Spinal cord (tissue), 10 donors: ENCODE results near the gene DZIP1. TPM values are rescaled to one million over a fixed set of nuclear protein-coding genes. Genes with fewer than 3 reads are reported as not detected.
"Not testable (repeated sequence)": the region's sequence is repeated elsewhere in the genome, so short reads cannot be mapped to it uniquely, and the experiment has no call there.

ENCODE experiments used
- DNase-seq, 6 donors: peaks; one replicate each; pipeline versions ENCODE4 v3.0.0 to v3.0.0-alpha.2; 2013 to 2015; ENCODE audit warnings: low spot score in 6 of 6, low read depth in 4 of 6
- H3K27ac ChIP-seq: one replicate; pipeline ENCODE4 v1.5.1; 2013; ENCODE audit warnings: low read depth, low read length, control low read depth
- H3K27me3 ChIP-seq: one replicate; pipeline ENCODE4 v1.6.1; 2013; ENCODE audit warnings: low read length; ENCODE audit not compliant: control insufficient read depth, insufficient read depth
- H3K36me3 ChIP-seq: one replicate; pipeline ENCODE4 v1.6.1; 2013; ENCODE audit warnings: low read length; ENCODE audit not compliant: control insufficient read depth, insufficient read depth
- H3K4me1 ChIP-seq: one replicate; pipeline ENCODE4 v1.6.1; 2013; ENCODE audit warnings: low read length; ENCODE audit not compliant: control insufficient read depth, insufficient read depth
- H3K4me3 ChIP-seq: one replicate; pipeline ENCODE4 v1.5.1; 2013; ENCODE audit warnings: low read depth, low read length, control low read depth
- H3K9me3 ChIP-seq: one replicate; pipeline ENCODE4 v1.6.1; 2013; ENCODE audit warnings: low read length; ENCODE audit not compliant: control insufficient read depth, insufficient read depth
- WGBS: methylation state at CpG from one replicate; pipeline ENCODE4 v1.1.5; 2013; ENCODE audit warnings: missing lambda C conversion rate; ENCODE audit not compliant: insufficient coverage; 5-methylcytosine and 5-hydroxymethylcytosine counted together
- polyA plus RNA-seq, 2 donors: library from polyadenylated mRNA; unstranded; fragments of 120-200 nt; gene quantifications; one replicate each; pipeline ENCODE4 v1.2.1, GENCODE V29; 2013; ENCODE audit not compliant: insufficient read length in 2 of 2
- total RNA-seq, 2 donors: library from RNA; depleted of rRNA in 1 of 2; stranded (reverse); fragments of 120-200 nt in 1 of 2; fragments of >200 nt in 1 of 2; gene quantifications; one replicate each; pipeline versions ENCODE4 v1.2.3 to v1.2.4, GENCODE V29; 2013 to 2014
- donor health status: healthy.

The DZIP1 gene
- total and polyA plus RNA-seq, 4 donors = 73.6 to 136 (median 106) TPM

- Histone ChIP-seq H3K9me3 (no peaks in the 10 kb centered on the region), H3K36me3 (peaks cover 16% of the 10 kb centered on the region), H3K4me1 (no peaks in the 10 kb centered on the region), H3K27me3 (no peaks in the 10 kb centered on the region), H3K27ac (no peak overlapping the region), H3K4me3 (no peak overlapping the region)
- WGBS = no CpG with 5 or more reads among the region's 1 CpG
- no peak for DNase-seq
Observed at GRCh38 chr13:95593462-95593861, 51.0 kb downstream of the DZIP1 start.

- WGBS = no CpG with 5 or more reads among the region's 2 CpGs
- no peaks in the 10 kb centered on the region for H3K27me3 ChIP-seq
- H3K4me1 ChIP-seq = no peaks in the 10 kb centered on the region
- H3K4me3 ChIP-seq = no peak overlapping the region
- H3K27ac ChIP-seq = no peak overlapping the region
- H3K36me3 ChIP-seq = peaks cover 35% of the 10 kb centered on the region
- no peak for DNase-seq
- H3K9me3 ChIP-seq = no peaks in the 10 kb centered on the region
Observed at GRCh38 chr13:95588721-95589120, 55.8 kb downstream of the DZIP1 start.

DNA sequence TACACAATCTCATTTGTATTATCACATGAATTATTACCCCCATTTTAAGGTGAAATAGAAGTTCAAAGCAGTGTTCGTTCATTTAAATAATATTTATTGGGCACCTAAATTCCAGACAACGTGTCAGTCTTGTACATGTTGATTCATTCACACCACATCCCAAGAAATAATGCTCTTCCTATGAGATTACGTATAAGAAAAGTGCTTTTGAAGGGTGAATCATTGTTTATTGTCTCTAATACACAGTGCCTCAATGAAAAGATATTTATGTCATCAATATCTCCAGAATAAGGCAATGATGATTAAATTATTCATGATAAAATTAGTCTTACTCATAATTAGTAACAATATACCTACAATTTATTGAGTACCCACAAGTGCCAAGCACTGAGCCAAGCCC lies 56.4 kb downstream of the DZIP1 start:
- no peak for DNase-seq
- H3K9me3 ChIP-seq = no peaks in the 10 kb centered on the region
- no peak overlapping the region for H3K27ac ChIP-seq
- no peaks in the 10 kb centered on the region for H3K4me1 ChIP-seq
- no peaks in the 10 kb centered on the region for H3K27me3 ChIP-seq
- peaks cover 36% of the 10 kb centered on the region for H3K36me3 ChIP-seq
- WGBS = no CpG with 5 or more reads among the region's 3 CpGs
- H3K4me3 ChIP-seq = no peak overlapping the region

DNA sequence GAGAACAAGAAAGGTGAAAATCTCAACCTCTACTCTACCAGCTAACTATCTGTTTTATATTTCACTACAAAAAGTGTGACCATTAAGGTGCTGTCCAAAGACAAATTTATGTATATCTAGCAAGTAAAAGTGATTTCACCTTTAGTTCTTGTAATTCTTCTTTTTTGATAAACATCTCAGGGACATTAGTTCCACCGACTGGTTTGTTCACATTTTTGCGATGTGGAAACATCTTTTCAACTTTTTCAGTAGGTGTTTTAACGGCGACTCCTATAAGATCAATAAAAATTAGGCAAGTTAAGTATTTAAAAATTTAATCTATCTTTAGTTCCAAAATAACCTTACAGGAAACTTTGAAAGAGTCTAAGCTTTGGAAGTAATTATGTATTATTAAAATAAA lies 58.6 kb downstream of the DZIP1 start:
- Histone ChIP-seq H3K4me1 (no peaks in the 10 kb centered on the region), H3K27ac (no peak overlapping the region), H3K27me3 (no peaks in the 10 kb centered on the region), H3K9me3 (no peaks in the 10 kb centered on the region), H3K4me3 (no peak overlapping the region), H3K36me3 (peaks cover 40% of the 10 kb centered on the region)
- no CpG with 5 or more reads among the region's 4 CpGs for WGBS
- no peak for DNase-seq

DNA sequence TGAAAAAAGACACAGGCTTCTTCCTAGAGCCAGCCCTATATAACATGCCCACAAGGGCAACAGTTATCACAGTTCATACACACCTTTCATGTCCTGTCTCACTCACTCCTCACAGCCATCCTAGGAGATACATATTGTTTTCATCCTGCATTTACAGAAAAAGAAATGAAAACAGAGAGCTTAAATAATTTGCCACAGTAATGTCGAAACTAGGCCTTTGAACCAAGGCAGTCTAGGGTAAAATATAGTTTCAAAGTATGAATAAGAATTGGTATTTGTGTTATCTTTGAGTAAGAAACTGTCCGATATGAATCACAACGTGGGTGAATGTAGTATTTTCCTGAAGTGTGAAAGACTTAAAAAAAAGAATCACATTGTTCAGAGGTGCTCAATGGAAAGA lies 65.2 kb downstream of the DZIP1 start:
- 95% methylated on average over 2 of the region's 3 CpGs for WGBS
- Histone ChIP-seq H3K4me3 (no peak overlapping the region), H3K27ac (no peak overlapping the region), H3K36me3 (peaks cover 21% of the 10 kb centered on the region), H3K27me3 (no peaks in the 10 kb centered on the region), H3K4me1 (no peaks in the 10 kb centered on the region), H3K9me3 (no peaks in the 10 kb centered on the region)
- no peak for DNase-seq

GRCh38 chr13:95573221-95573620 lies 71.3 kb downstream of the DZIP1 start:
- Histone ChIP-seq H3K4me1 (no peaks in the 10 kb centered on the region), H3K36me3 (peaks cover 3% of the 10 kb centered on the region), H3K27me3 (no peaks in the 10 kb centered on the region), H3K9me3 (no peaks in the 10 kb centered on the region), H3K4me3 (no peak overlapping the region), H3K27ac (no peak overlapping the region)
- DNase-seq = no peak
- 100% methylated on average over 1 of the region's 4 CpGs for WGBS

DNA sequence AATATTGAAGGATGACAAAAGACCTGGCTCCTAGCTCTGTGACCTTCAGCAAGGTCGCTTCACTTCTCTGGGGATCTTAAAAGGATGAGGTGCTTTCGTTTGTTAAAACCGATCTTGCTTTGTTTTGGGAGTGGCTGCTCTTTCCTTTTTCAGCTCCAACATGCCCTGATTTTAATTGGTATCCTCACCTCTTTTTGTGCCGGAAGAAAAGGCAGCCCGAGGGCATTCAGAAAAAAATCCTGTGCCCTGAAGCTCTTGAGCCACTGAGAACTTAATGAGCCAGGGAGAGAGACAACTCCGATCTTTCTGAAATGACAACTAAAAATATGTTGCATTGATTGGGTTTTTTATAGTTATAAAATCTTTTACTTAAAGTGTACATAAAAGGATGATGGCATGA lies 72.6 kb downstream of the DZIP1 start:
- Histone ChIP-seq H3K9me3 (no peaks in the 10 kb centered on the region), H3K36me3 (peaks cover 3% of the 10 kb centered on the region), H3K27ac (no peak overlapping the region), H3K4me3 (no peak overlapping the region), H3K4me1 (no peaks in the 10 kb centered on the region), H3K27me3 (no peaks in the 10 kb centered on the region)
- WGBS = 67% methylated on average over 4 of the region's 6 CpGs
- no peak for DNase-seq

- Histone ChIP-seq H3K27me3 (no peaks in the 10 kb centered on the region), H3K4me1 (no peaks in the 10 kb centered on the region), H3K4me3 (no peak overlapping the region), H3K27ac (no peak overlapping the region), H3K9me3 (no peaks in the 10 kb centered on the region), H3K36me3 (no peaks in the 10 kb centered on the region)
- no peak for DNase-seq
- no CpG with 5 or more reads among the region's 5 CpGs for WGBS
Observed at GRCh38 chr13:95570016-95570415, 74.5 kb downstream of the DZIP1 start.

DNA sequence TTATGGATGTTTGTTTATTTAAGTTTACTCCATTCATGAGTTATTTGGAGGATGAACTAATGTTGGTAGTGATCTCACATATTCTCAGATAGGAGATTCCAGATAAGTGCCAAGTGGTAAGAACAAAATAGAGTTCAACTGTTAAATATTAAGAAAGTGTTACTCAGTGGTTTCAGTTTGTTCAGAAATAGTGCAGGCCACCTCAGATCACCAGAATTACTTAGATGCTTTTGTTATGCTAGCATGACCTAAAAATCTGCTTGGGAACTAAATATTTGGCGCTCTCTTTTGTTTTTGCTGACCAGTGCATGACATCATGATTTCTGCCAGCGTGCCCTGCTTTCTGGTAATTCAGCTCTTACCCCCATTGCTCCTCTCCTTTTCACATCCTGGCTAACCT lies 76.4 kb downstream of the DZIP1 start:
- Histone ChIP-seq H3K9me3 (no peaks in the 10 kb centered on the region), H3K4me3 (no peak overlapping the region), H3K27ac (no peak overlapping the region), H3K4me1 (no peaks in the 10 kb centered on the region), H3K27me3 (no peaks in the 10 kb centered on the region), H3K36me3 (no peaks in the 10 kb centered on the region)
- WGBS = 100% methylated on average over 2 of the region's 2 CpGs
- DNase-seq = no peak

DNA sequence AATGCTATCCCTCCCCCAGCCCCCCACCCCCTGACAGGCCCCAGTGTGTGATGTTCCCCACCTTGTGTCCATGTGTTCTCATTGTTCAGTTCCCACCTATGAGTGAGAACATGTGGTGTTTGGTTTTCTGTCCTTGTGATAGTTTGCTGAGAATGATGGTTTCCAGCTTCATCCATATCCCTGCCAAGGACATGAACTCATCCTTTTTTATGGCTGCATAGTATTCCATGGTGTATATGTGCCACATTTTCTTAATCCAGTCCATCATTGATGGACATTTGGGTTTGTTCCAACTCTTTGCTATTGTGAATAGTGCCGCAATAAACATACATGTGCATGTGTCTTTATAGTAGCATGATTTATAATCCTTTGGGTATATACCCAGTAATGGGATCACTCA lies 78.7 kb downstream of the DZIP1 start:
- H3K27ac ChIP-seq, H3K9me3 ChIP-seq, H3K4me1 ChIP-seq, DNase-seq, H3K27me3 ChIP-seq, H3K36me3 ChIP-seq, H3K4me3 ChIP-seq: not testable (repeated sequence)
- WGBS = no CpG with 5 or more reads among the region's 1 CpG
